OCI-LY7 (cell line): Measurements from ENCODE around the gene ASB2. TPM values are rescaled to one million over a fixed set of nuclear protein-coding genes. Genes with fewer than 3 reads are reported as not detected.
A peak's percentile ranks its signal among the peaks of the same experiment; 100 is the strongest.

ENCODE experiments used
- BruUV-seq: library from RNA; stranded (reverse); fragments of 400-500 nt; replicated peaks from 2 replicates; lab custom pipeline; 2021; lab: Mats Ljungman, UMichigan
- CTCF ChIA-PET: fragments of 300-600 bp; sonication (Branson Sonifier 250); formaldehyde crosslinking; loops from one replicate; lab custom pipeline; 2022; ENCODE audit warnings: antibody characterized with exemption; ENCODE audit not compliant: unreplicated experiment; lab: Charles Lee
- POLR2A ChIA-PET: fragments of 300-600 bp; sonication (Branson Sonifier 250); formaldehyde crosslinking; loops from one replicate; lab custom pipeline; 2022; ENCODE audit warnings: antibody characterized with exemption; lab: Charles Lee
- DNase-seq: peaks from one replicate; pipeline ENCODE4 v3.0.0-alpha.2; 2015; ENCODE audit warnings: low spot score
- H2AFZ ChIP-seq: fragments of 200-600 bp; sonication (generic), shearing (Covaris generic); 2 replicates; pipeline ENCODE4 v1.6.1; 2014; ENCODE audit warnings: mild to moderate bottlenecking, antibody characterized with exemption, low read length, moderate library complexity
- H3K27ac ChIP-seq: fragments of 200-600 bp; sonication (generic); 2 replicates; pipeline ENCODE4 v1.5.1; 2014; ENCODE audit warnings: mixed run types, low read depth, mild to moderate bottlenecking, moderate library complexity, low read length, inconsistent platforms; ENCODE audit not compliant: poor library complexity, severe bottlenecking
- H3K36me3 ChIP-seq: fragments of 200-600 bp; sonication (generic); 2 replicates; pipeline ENCODE4 v1.6.1; 2014; ENCODE audit warnings: mild to moderate bottlenecking, antibody characterized with exemption, low read length, moderate library complexity, mixed read lengths; ENCODE audit not compliant: insufficient read depth
- H3K4me1 ChIP-seq: fragments of 200-600 bp; sonication (generic); 2 replicates; pipeline ENCODE4 v1.5.1; 2014; ENCODE audit warnings: mild to moderate bottlenecking, low read length; ENCODE audit not compliant: insufficient read depth, poor library complexity, severe bottlenecking
- H3K4me2 ChIP-seq: fragments of 200-600 bp; sonication (generic); 2 replicates; pipeline ENCODE4 v1.6.1; 2014; ENCODE audit warnings: mild to moderate bottlenecking, low read length
- H3K4me3 ChIP-seq: fragments of 200-600 bp; sonication (generic); 2 replicates; pipeline ENCODE4 v1.5.1; 2014; ENCODE audit warnings: mild to moderate bottlenecking, low read depth, low read length; ENCODE audit not compliant: poor library complexity, severe bottlenecking
- H3K79me2 ChIP-seq: fragments of 200-600 bp; sonication (generic); 2 replicates; pipeline ENCODE4 v1.6.1; 2016; ENCODE audit warnings: low read depth, mild to moderate bottlenecking, low read length, moderate library complexity, mixed read lengths; ENCODE audit not compliant: insufficient read depth
- H3K9me2 ChIP-seq: fragments of 200-600 bp; sonication (generic); 2 replicates; pipeline ENCODE4 v1.6.1; 2016; ENCODE audit warnings: mild to moderate bottlenecking, low read length, mixed read lengths; ENCODE audit not compliant: insufficient read depth
- H3K9me3 ChIP-seq: fragments of 200-600 bp; sonication (generic); 2 replicates; pipeline ENCODE4 v1.6.1; 2014; ENCODE audit warnings: mild to moderate bottlenecking, mixed run types, low read length, mixed read lengths
- H4K20me1 ChIP-seq: fragments of 200-600 bp; sonication (generic); 2 replicates; pipeline ENCODE4 v1.6.1; 2014; ENCODE audit warnings: mild to moderate bottlenecking, antibody characterized with exemption, low read length, moderate library complexity, mixed read lengths; ENCODE audit not compliant: insufficient read depth
- EZH2phosphoT487 ChIP-seq: fragments of 200-600 bp; sonication (generic); IDR thresholded peaks from 2 replicates; pipeline ENCODE4 v1.6.1; 2018; ENCODE audit warnings: low read depth, borderline replicate concordance, mild to moderate bottlenecking, mixed run types, antibody characterized with exemption, low read length, moderate library complexity, mixed read lengths
- intact Hi-C: fragments of 100-400 bp; cut with micrococcal nuclease; formaldehyde crosslinking; loops from one replicate; pipeline ENCODE4 v1.10.0; 2022; ENCODE audit not compliant: unreplicated experiment
- total RNA-seq, 2 experiments: library from RNA; depleted of rRNA in 1 of 2; stranded (reverse); fragments of >200 nt in 1 of 2; shearing (Covaris generic) in 1 of 2; gene quantifications; 2 replicates each; pipeline ENCODE4 v1.2.3, GENCODE V29; 2014 to 2022
- TF ChIP-seq, protein P1 (sequence below): fragments of 200-600 bp; sonication (generic); conservative IDR thresholded peaks from 2 replicates; pipeline ENCODE4 v1.5.1; 2014; ENCODE audit warnings: mild to moderate bottlenecking, antibody characterized with exemption, low read length, moderate library complexity, mixed read lengths

ASB2 gene
- total RNA-seq, 2 experiments from 2014 or later: 21.7 to 23.6 TPM

DNA sequence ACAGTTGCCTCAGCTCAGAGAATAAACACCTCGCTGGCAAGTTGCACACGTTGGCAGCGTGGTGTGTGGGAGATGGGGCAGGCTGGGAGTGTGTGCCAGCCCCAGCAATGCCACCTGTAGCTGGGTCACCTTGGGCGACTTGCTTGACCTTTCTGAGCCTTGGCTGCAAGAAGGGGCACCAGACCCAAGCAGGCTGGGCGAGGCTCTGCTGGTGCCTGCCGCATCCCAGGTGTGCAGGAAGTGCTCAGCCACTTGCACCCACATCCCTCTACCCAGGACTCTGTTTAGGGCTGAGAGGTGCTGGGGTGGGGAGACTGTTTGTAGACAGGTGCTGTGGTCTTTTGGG is 48.6 kb downstream of the ASB2 start:
- Histone ChIP-seq H3K36me3 (no peaks in the 10 kb centered on the region), H3K9me2 (no peaks in the 10 kb centered on the region), H3K4me2 (no peak overlapping the region), H3K79me2 (no peaks in the 10 kb centered on the region), H3K9me3 (no peaks in the 10 kb centered on the region), H3K4me3 (no peak overlapping the region), H3K4me1 (peaks cover 3% of the 10 kb centered on the region), H2AFZ (no peak overlapping the region), H4K20me1 (no peaks in the 10 kb centered on the region), H3K27ac (no peak overlapping the region)
- ChIA-PET POLR2A (no interaction called here), CTCF (interaction anchor here (0.6 kb wide), 1 partner anchor 157 kb away, joined by 7 read pairs; no protein-coding TSS in a partner anchor)
- intact Hi-C loops: no loop called here
- TF ChIP-seq EZH2phosphoT487: no peak
- TF ChIP-seq, protein P1, sequence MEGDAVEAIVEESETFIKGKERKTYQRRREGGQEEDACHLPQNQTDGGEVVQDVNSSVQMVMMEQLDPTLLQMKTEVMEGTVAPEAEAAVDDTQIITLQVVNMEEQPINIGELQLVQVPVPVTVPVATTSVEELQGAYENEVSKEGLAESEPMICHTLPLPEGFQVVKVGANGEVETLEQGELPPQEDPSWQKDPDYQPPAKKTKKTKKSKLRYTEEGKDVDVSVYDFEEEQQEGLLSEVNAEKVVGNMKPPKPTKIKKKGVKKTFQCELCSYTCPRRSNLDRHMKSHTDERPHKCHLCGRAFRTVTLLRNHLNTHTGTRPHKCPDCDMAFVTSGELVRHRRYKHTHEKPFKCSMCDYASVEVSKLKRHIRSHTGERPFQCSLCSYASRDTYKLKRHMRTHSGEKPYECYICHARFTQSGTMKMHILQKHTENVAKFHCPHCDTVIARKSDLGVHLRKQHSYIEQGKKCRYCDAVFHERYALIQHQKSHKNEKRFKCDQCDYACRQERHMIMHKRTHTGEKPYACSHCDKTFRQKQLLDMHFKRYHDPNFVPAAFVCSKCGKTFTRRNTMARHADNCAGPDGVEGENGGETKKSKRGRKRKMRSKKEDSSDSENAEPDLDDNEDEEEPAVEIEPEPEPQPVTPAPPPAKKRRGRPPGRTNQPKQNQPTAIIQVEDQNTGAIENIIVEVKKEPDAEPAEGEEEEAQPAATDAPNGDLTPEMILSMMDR: no peak
- peak; percentile 13 for DNase-seq
- BruUV-seq: no TSS peak

DNA sequence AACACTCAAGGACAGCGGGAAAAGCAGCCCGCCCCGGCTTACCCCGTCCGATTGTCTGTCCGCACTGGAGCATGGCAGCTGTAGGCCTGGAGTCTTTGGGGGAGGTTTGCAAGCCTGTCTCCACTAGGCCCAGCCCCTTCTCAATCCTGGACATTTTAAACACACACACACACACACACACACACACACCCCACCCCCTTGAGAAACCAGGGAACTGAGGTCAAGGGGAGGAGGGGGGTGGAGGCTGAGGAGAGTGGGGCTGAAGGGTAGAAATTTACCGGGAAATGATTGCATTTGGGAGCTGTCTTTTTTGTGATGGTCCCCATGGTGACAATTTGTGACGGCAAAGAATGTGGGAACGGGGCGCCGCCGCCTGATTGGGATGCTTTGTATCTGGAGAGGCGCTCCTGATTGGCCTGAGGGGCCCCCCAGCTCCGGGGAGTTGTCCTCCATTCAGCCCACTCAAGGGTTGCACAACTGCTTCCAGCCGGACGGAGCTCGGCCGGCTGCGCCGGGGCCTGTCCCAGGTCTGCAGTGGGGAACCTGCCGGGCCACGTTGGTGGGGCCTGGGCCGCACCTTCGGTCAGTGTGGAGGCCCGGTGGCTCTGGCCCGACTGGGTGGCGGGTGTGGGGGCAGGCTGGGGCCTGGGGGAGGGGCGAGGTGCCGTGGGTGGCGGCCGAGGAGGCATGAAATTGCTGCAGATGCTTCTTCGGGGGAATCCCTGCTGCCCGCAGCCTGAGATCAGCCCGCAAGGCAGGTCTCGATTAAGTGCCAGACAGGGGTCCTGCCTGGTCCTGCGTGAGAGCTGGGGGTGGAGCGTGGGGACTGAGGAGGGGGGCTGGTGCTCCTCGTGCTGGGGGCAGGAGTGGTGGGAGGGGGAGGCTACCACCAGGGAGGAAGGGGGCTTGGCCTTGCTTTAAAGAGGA is 49.2 kb downstream of the ASB2 start, which contains the start of gene FAM181A:
FAM181A (plus strand) TSS at position 472 of the 927 bp plus-strand sequence. CDS start 942 bp downstream, outside the sequence.
- no peak within 1 kb of the TSS for H3K4me2 ChIP-seq
- CTCF ChIA-PET: interaction anchor here (0.6 kb wide), 1 partner anchor 157 kb away, joined by 7 read pairs; no protein-coding TSS in a partner anchor
- intact Hi-C loops: no loop called here

More for the DNA sequence above, 49.2 kb downstream of the ASB2 start, which contains the start of gene FAM181A:
- DNase-seq: no peak
- POLR2A ChIA-PET: no interaction called here
- BruUV-seq: no TSS peak
- no peaks in the 10 kb centered on the region for H3K36me3 ChIP-seq
- no peaks in the 10 kb centered on the region for H4K20me1 ChIP-seq
- H3K9me3 ChIP-seq: no peaks in the 10 kb centered on the region
- H2AFZ ChIP-seq: no peak within 1 kb of the TSS
- TF ChIP-seq, protein P1: no peak
- no peak for TF ChIP-seq EZH2phosphoT487
- no peaks in the 10 kb centered on the region for H3K9me2 ChIP-seq
- H3K4me1 ChIP-seq: peaks cover 3% of the 10 kb centered on the region
- H3K27ac ChIP-seq: no peak within 1 kb of the TSS
- no peaks in the 10 kb centered on the region for H3K79me2 ChIP-seq
- no peak within 1 kb of the TSS for H3K4me3 ChIP-seq
